Measurements from ENCODE around the gene CSNK2A1. TPM values are rescaled to one million over a fixed set of nuclear protein-coding genes. Genes with fewer than 3 reads are reported as not detected.

CSNK2A1 gene
- total RNA-seq, 1 donor from 2014 or later: 111 TPM

DNA sequence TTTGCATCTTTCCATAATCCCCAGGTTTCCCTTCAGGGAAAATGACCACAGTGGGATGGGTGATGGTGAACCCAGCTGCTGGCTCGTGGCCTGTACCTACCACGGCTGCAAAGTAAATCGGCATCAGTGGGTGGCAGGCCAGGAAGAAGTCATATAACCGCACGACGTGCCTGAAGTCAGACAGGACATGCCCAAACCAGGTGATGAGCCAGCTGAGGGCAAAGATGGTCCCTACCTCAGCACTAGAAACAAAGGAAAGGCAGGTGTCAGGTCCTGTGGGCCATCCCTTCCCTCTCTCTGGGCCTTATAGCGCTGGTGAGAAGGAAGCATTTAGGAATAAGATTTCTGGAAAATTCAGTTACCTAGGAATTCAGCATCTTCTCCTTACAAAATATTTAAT lies 103.4 kb downstream of the CSNK2A1 start:
- intact Hi-C loops (cut with DNase I): no loop called here
- no peak for DNase-seq (ENCODE audit: low spot score)

- no peak for DNase-seq (ENCODE audit: low spot score)
- intact Hi-C loops (cut with DNase I): no loop called here
Observed at GRCh38 chr20:438571-439469, 104.8 kb downstream of the CSNK2A1 start.

- no peak for DNase-seq (ENCODE audit: low spot score)
- intact Hi-C loops (cut with DNase I): no loop called here
Observed at GRCh38 chr20:437787-438486, 105.7 kb downstream of the CSNK2A1 start.

- intact Hi-C loops (cut with DNase I): no loop called here
- no peak for DNase-seq (ENCODE audit: low spot score)
Observed at GRCh38 chr20:436476-436875, 107.1 kb downstream of the CSNK2A1 start.

DNA sequence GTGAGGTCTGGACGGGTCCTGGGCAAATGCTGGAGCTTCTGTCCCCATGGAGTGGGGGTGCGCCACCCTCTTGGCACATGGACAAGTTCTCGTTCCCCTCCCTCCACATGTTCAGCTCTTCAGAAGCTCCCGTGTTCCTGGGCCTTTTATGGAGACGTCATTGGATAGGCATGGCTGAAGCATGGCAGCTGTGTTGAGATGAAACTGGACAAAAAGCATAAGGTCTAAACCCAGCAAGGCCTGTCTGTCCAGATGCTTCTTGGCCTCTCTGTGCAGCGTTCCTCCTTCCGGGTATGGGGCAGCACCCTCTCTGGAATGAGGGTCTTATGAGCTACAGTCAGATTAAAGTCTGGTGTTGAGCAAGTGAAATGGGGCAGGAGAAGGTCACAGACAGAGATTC lies 108.0 kb downstream of the CSNK2A1 start:
- no peak for DNase-seq (ENCODE audit: low spot score)
- intact Hi-C loops (cut with DNase I): no loop called here

GRCh38 chr20:434661-435419 lies 108.8 kb downstream of the CSNK2A1 start:
- DNase-seq (ENCODE audit: low spot score): no peak
- intact Hi-C loops (cut with DNase I): loop anchor here (5.0 kb wide), 1 partner anchor 83 kb away; no protein-coding TSS in a partner anchor

- DNase-seq (ENCODE audit: low spot score): no peak
- intact Hi-C loops (cut with DNase I): loop anchor here (5.0 kb wide), 1 partner anchor 82 kb away; no protein-coding TSS in a partner anchor
Observed at GRCh38 chr20:434221-434620, 109.4 kb downstream of the CSNK2A1 start.

- intact Hi-C loops (cut with DNase I): loop anchor here (5.0 kb wide), 1 partner anchor 81 kb away; no protein-coding TSS in a partner anchor
- no peak for DNase-seq (ENCODE audit: low spot score)
Observed at GRCh38 chr20:433300-433975, 110.2 kb downstream of the CSNK2A1 start.

GRCh38 chr20:432677-433299 lies 110.8 kb downstream of the CSNK2A1 start:
- DNase-seq (ENCODE audit: low spot score): no peak
- intact Hi-C loops (cut with DNase I): loop anchor here (5.0 kb wide), 1 partner anchor 80 kb away; no protein-coding TSS in a partner anchor

- no peak for DNase-seq (ENCODE audit: low spot score)
- intact Hi-C loops (cut with DNase I): loop anchor here (5.0 kb wide), 1 partner anchor 80 kb away; no protein-coding TSS in a partner anchor
Observed at GRCh38 chr20:432208-432607, 111.4 kb downstream of the CSNK2A1 start.

- DNase-seq (ENCODE audit: low spot score): no peak
- intact Hi-C loops (cut with DNase I): loop anchor here (5.0 kb wide), 1 partner anchor 79 kb away; no protein-coding TSS in a partner anchor
Observed at GRCh38 chr20:431012-431904, 112.3 kb downstream of the CSNK2A1 start.

DNA sequence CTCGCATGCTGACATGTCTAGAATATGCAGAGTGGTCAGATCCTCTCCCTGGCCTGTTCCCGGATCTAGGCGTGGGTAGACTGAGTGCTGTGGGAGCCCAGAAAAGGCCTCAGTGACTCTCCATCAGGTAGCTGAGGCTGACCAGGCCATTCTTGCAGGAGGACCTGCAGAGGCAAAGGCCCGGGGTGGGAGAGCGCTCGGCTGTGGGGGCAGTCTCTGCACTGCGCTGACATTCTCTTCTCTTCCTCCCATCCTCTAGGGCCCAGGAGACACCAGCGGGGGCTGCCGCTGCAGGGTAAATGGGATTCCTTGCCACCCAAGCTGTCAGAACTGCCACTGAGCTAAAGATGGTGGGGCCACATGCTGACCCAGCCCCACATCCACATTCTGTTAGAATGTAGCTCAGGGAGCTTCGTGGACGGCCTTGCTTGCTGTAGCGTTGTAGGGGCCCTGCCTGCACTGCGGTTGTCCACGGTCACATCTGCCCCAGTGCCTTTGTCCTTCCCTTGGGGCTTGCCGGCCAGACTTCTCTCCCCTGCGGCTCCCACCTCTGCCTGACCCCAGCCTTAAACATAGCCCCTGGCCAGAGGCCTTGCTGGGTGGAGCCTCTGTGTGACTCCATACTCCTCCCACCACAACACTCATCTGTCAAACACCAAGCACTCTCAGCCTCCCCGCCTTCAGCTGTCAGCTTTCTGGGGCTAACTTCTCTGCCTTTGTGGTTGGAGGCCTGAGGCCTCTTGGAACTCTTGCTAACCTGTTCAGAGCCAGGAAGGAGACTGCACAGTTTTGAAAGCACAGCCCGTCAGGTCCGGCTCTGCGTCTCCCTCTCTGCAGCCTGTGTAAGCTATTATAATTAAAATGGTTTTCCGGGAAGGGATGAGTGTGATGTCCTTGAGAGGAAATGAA lies 113.2 kb downstream of the CSNK2A1 start:
- no peak for DNase-seq (ENCODE audit: low spot score)
- intact Hi-C loops (cut with DNase I): loop anchor here (5.0 kb wide), 1 partner anchor 78 kb away; no protein-coding TSS in a partner anchor

GRCh38 chr20:428658-429200 lies 114.9 kb downstream of the CSNK2A1 start:
- intact Hi-C loops (cut with DNase I): no loop called here
- no peak for DNase-seq (ENCODE audit: low spot score)

GRCh38 chr20:427849-428657 lies 115.5 kb downstream of the CSNK2A1 start:
- intact Hi-C loops (cut with DNase I): no loop called here

DNA sequence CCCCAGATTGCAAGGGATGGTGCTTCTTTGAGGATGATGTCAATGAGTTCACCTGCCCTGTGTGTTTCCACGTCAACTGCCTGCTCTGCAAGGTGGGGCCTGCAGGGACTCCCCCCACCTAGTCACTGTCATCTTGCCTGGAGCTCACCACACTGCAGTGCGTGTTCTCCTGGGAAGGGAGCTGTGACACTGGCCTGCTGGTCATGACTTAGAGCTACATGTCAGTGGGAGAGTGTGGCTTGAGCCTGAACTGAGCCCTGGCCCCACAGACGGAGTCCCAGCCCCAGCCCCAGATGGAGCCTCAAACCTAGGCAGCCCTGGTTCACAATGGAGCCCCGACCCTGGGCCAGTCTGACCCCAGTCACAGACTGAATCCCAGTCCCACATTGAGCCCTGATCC lies 116.2 kb downstream of the CSNK2A1 start:
- intact Hi-C loops (cut with DNase I): no loop called here
- DNase-seq (ENCODE audit: low spot score): no peak

More at GRCh38 chr20:427849-428657, 115.5 kb downstream of the CSNK2A1 start:
- DNase-seq (ENCODE audit: low spot score): no peak

GRCh38 chr20:426566-426965 lies 117.0 kb downstream of the CSNK2A1 start:
- no peak for DNase-seq (ENCODE audit: low spot score)
- intact Hi-C loops (cut with DNase I): no loop called here
